ENCODE data around the gene CDK6.

The CDK6 gene

DNA sequence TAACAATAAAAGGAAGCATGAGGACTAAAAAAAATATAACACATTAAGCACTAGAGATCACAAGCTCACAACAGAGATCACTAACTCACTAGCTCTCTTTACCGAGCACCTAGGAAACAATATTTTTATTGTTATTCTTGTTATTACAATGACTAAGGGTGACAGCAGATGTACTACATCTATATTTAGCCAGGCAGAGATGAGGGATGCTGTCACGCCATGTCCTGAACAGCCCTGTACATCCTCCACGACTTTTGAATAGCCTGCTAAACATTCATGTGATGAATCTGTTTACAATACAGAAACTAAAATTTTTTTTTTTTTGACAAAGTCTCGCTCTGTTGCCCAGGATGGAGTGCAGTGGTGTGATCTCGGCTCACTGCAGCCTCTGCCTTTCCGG, 268.9 kb downstream of the CDK6 start:
- no peak for DNase-seq

DNA sequence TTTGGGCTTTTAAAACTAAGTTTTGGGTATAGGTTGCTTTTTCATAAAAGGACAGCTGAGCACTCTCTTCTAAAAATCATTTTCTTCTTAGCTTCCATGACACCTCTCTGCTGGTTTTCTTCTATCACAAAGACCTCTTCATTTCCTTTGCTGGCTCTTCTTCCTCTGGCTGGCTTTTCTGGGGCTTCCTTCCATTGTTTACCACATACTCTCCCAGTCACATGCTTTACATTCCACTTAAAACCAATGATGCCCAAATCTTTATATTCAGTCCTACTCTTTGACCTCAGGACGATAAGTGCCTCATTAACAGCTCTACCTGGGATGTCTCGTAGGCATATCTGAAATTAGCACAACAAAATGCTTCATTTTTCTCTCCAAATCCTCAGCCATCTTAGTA, 273.0 kb downstream of the CDK6 start:
- DNase-seq: no peak

DNA sequence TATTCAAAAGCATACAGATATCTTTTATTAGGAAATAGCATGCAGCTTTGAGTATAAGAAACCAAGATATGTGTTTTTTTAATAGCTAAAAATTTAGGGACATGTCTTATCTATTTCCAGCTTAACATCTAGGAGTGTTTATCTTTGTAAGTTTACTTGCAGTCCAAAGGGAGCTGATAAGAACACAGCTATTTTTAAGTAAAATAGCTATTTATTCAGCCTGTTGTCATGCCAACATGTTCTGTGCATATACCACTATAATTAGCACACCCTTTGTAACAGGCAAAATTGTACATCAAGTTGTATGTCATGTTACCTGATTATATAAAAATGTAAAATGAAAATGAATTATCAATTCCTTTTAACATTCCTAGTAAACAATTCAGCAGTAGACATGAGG, 275.8 kb downstream of the CDK6 start:
- no peak for DNase-seq

DNA sequence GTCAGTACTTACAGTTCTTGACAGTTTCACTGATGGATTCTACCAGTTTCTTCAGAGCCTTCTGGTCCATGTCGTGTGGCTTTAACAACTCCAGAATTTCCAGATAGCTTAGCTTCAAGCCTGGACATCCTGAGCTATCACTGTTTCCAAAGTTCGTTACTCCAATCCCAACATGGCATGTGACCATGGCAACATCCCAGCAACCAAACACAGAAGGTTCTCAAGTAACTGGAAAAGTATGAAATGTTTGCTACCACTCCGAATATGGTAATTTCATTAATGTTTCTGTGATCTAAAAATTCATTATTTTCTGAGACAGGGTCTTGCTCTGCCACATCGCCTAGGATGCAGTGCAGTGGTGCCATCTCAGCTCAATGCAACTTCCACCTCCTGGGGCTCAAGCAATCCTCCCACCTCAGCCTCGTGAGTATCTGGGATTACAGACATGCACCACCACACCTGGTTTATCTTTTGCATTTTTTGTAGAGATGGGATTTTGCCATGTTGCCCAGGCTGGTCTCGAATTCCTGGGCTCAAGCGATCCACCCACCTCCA, 278.5 kb downstream of the CDK6 start:
- no peak for DNase-seq

DNA sequence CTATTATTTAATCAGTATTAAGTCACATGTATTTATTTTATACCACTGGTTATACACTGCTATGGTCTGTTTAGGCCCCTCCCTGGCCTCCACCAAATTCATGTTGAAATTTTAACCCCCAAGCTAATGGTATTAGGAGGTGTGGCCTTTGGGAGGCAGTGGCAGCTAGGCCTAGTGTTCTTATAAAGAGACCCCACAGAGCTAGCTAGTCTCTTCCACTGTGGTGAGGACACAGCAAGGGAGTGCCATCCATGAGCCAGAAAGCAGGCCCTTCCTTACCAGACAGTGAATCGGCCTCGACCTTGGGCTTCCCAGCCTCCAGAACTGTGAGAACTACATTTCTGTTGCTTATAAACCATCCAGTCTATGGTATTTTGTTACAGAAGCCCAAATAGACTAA, 279.1 kb downstream of the CDK6 start:
- DNase-seq: no peak
